Transverse colon (tissue), 4 donors: ENCODE measurements around the gene BICDL1.

Source experiments
- CTCF ChIP-seq, 5 experiments: fragments of 200-600 bp in 3 of 5; fragments of 450-650 bp in 2 of 5; sonication (generic) in 3 of 5; IDR thresholded peaks; 1 replicate in 2 of 5; 2 replicates in 3 of 5; pipeline ENCODE4 v1.5.1; 2016 to 2017; ENCODE audit warnings: antibody characterized with exemption in 5 of 5, inconsistent platforms in 3 of 5, mild to moderate bottlenecking in 2 of 5, moderate library complexity in 1 of 5
- EP300 ChIP-seq: sonication (generic); formaldehyde crosslinking; IDR thresholded peaks from one replicate; pipeline ENCODE4 v1.6.1; 2017; ENCODE audit warnings: antibody characterized with exemption, low read depth
- POLR2A ChIP-seq: fragments of 450-650 bp; IDR thresholded peaks from one replicate; pipeline ENCODE4 v1.6.1; 2016; ENCODE audit warnings: antibody characterized with exemption, mild to moderate bottlenecking, moderate library complexity
- POLR2AphosphoS5 ChIP-seq, 3 donors: sonication (generic); formaldehyde crosslinking; IDR thresholded peaks; one replicate each; pipeline ENCODE4 v1.6.1; 2016; ENCODE audit warnings: antibody characterized with exemption in 3 of 3

GRCh38 chr12:120060717-120061116 is 71.7 kb downstream of the BICDL1 start:
- TF ChIP-seq CTCF (IDR thresholded peaks at IDR 0.05) (no peak), POLR2A (no peak), POLR2AphosphoS5 (IDR thresholded peaks at IDR 0.05) (no peak), EP300 (no peak)
